Memory B cell (primary cell): ENCODE data around the gene HNRNPLL.
A peak's percentile ranks its signal among the peaks of the same experiment; 100 is the strongest.
"Not testable (repeated sequence)": the region's sequence is repeated elsewhere in the genome, so short reads cannot be mapped to it uniquely, and the experiment has no call there.

Source experiments
- ATAC-seq: fragments of 150-1000 bp; cut with Tn5 transposase; 2 replicates; pipeline ENCODE4 v1.10.0; 2021; ENCODE audit warnings: low read depth, mild to moderate bottlenecking, moderate library complexity
- DNase-seq, 2 donors: peaks; one replicate each; pipeline ENCODE4 v3.0.0; 2022; ENCODE audit warnings: low spot score in 2 of 2
- H3K27ac Mint-ChIP-seq: one replicate; pipeline ENCODE4 v1.8.0; 2022; ENCODE audit warnings: mild to moderate bottlenecking, moderate library complexity, mixed read lengths
- H3K27me3 Mint-ChIP-seq: one replicate; pipeline ENCODE4 v1.8.0; 2022; ENCODE audit warnings: mixed read lengths
- H3K36me3 Mint-ChIP-seq: one replicate; pipeline ENCODE4 v1.8.0; 2022; ENCODE audit warnings: mild to moderate bottlenecking, mixed read lengths
- H3K4me1 Mint-ChIP-seq: one replicate; pipeline ENCODE4 v1.8.0; 2022; ENCODE audit warnings: mixed read lengths
- H3K4me3 Mint-ChIP-seq: one replicate; pipeline ENCODE4 v1.8.0; 2022; ENCODE audit warnings: mild to moderate bottlenecking, moderate library complexity, mixed read lengths
- H3K9me3 Mint-ChIP-seq: one replicate; pipeline ENCODE4 v1.8.0; 2022; ENCODE audit warnings: mixed read lengths

HNRNPLL gene

GRCh38 chr2:38602732-38603401 is at the start of gene HNRNPLL:
HNRNPLL (minus strand) TSS chr2:38602928; CDS start chr2:38602626, 302 bp downstream.
- Mint-ChIP-seq H3K27me3 (peaks cover 12% of the 10 kb centered on the region), H3K4me1 (peaks cover 10% of the 10 kb centered on the region)
- peak; percentile 69 to 70 for DNase-seq

GRCh38 chr2:38650717-38651116 is 48.0 kb upstream of the HNRNPLL start:
- H3K27ac Mint-ChIP-seq: no peak overlapping the region
- no peaks in the 10 kb centered on the region for H3K36me3 Mint-ChIP-seq
- H3K4me3 Mint-ChIP-seq: no peak overlapping the region
- H3K4me1 Mint-ChIP-seq: peaks cover 12% of the 10 kb centered on the region
- peaks cover 4% of the 10 kb centered on the region for H3K27me3 Mint-ChIP-seq
- peaks cover 1% of the 10 kb centered on the region for H3K9me3 Mint-ChIP-seq
- DNase-seq (no peak), ATAC-seq (no peak)

More at GRCh38 chr2:38602732-38603401, at the start of gene HNRNPLL:
- H3K4me3 Mint-ChIP-seq: peak within 1 kb of the TSS; percentile 78
- peak within 1 kb of the TSS; percentile 38 for H3K27ac Mint-ChIP-seq
- no peaks in the 10 kb centered on the region for H3K36me3 Mint-ChIP-seq
- H3K9me3 Mint-ChIP-seq: no peaks in the 10 kb centered on the region
- ATAC-seq: peak; percentile 75

GRCh38 chr2:38650012-38650411 is 47.3 kb upstream of the HNRNPLL start:
- Mint-ChIP-seq H3K4me1 (peaks cover 12% of the 10 kb centered on the region), H3K27me3 (peaks cover 4% of the 10 kb centered on the region), H3K4me3 (no peak overlapping the region), H3K9me3 (peaks cover 1% of the 10 kb centered on the region), H3K27ac (no peak overlapping the region), H3K36me3 (no peaks in the 10 kb centered on the region)
- no peak for DNase-seq
- no peak for ATAC-seq

- peaks cover 12% of the 10 kb centered on the region for H3K4me1 Mint-ChIP-seq
- no peak for DNase-seq
- peaks cover 1% of the 10 kb centered on the region for H3K9me3 Mint-ChIP-seq
- no peak for ATAC-seq
- H3K27ac Mint-ChIP-seq: no peak overlapping the region
- peaks cover 4% of the 10 kb centered on the region for H3K27me3 Mint-ChIP-seq
- no peak overlapping the region for H3K4me3 Mint-ChIP-seq
- H3K36me3 Mint-ChIP-seq: no peaks in the 10 kb centered on the region
These were observed 46.5 kb upstream of the HNRNPLL start for GRCh38 chr2:38649176-38649728.

GRCh38 chr2:38648107-38648761 is 45.5 kb upstream of the HNRNPLL start:
- peaks cover 13% of the 10 kb centered on the region for H3K4me1 Mint-ChIP-seq

GRCh38 chr2:38643683-38644511 is 41.2 kb upstream of the HNRNPLL start:
- not testable (repeated sequence) for H3K27me3 Mint-ChIP-seq, H3K9me3 Mint-ChIP-seq, H3K27ac Mint-ChIP-seq, H3K36me3 Mint-ChIP-seq, H3K4me3 Mint-ChIP-seq, ATAC-seq, H3K4me1 Mint-ChIP-seq, DNase-seq

More at GRCh38 chr2:38648107-38648761, 45.5 kb upstream of the HNRNPLL start:
- peaks cover 4% of the 10 kb centered on the region for H3K27me3 Mint-ChIP-seq
- peaks cover 1% of the 10 kb centered on the region for H3K9me3 Mint-ChIP-seq
- H3K4me3 Mint-ChIP-seq: no peak overlapping the region
- H3K27ac Mint-ChIP-seq: no peak overlapping the region
- ATAC-seq: no peak
- no peaks in the 10 kb centered on the region for H3K36me3 Mint-ChIP-seq
- no peak for DNase-seq

GRCh38 chr2:38643021-38643671 is 40.4 kb upstream of the HNRNPLL start:
- ATAC-seq (no peak), DNase-seq (no peak)
- H3K4me3 Mint-ChIP-seq: no peak overlapping the region
- peaks cover 7% of the 10 kb centered on the region for H3K4me1 Mint-ChIP-seq
- peaks cover 1% of the 10 kb centered on the region for H3K9me3 Mint-ChIP-seq
- no peaks in the 10 kb centered on the region for H3K27me3 Mint-ChIP-seq
- no peak overlapping the region for H3K27ac Mint-ChIP-seq
- no peaks in the 10 kb centered on the region for H3K36me3 Mint-ChIP-seq

- not testable (repeated sequence) for H3K9me3 Mint-ChIP-seq
These were observed 39.8 kb upstream of the HNRNPLL start for GRCh38 chr2:38642373-38643017.

GRCh38 chr2:38636069-38636468 is 33.3 kb upstream of the HNRNPLL start:
- Mint-ChIP-seq H3K4me3 (no peak overlapping the region), H3K4me1 (peaks cover 5% of the 10 kb centered on the region), H3K9me3 (peaks cover 4% of the 10 kb centered on the region), H3K27ac (no peak overlapping the region), H3K27me3 (peaks cover 6% of the 10 kb centered on the region), H3K36me3 (no peaks in the 10 kb centered on the region)
- ATAC-seq (no peak), DNase-seq (no peak)

More at GRCh38 chr2:38642373-38643017, 39.8 kb upstream of the HNRNPLL start:
- not testable (repeated sequence) for H3K4me3 Mint-ChIP-seq, H3K4me1 Mint-ChIP-seq, H3K36me3 Mint-ChIP-seq, DNase-seq, H3K27me3 Mint-ChIP-seq, ATAC-seq, H3K27ac Mint-ChIP-seq

- Mint-ChIP-seq H3K9me3 (peaks cover 4% of the 10 kb centered on the region), H3K4me3 (no peak overlapping the region), H3K36me3 (no peaks in the 10 kb centered on the region), H3K27me3 (peaks cover 7% of the 10 kb centered on the region), H3K4me1 (peaks cover 5% of the 10 kb centered on the region), H3K27ac (no peak overlapping the region)
- no peak for DNase-seq
- no peak for ATAC-seq
These were observed 32.4 kb upstream of the HNRNPLL start for GRCh38 chr2:38635139-38635538.

GRCh38 chr2:38634684-38635083 is 32.0 kb upstream of the HNRNPLL start:
- peak; percentile 47 for ATAC-seq
- Mint-ChIP-seq H3K27me3 (peaks cover 10% of the 10 kb centered on the region), H3K36me3 (peaks cover 1% of the 10 kb centered on the region), H3K4me3 (no peak overlapping the region), H3K4me1 (peaks cover 5% of the 10 kb centered on the region), H3K27ac (no peak overlapping the region), H3K9me3 (peaks cover 6% of the 10 kb centered on the region)
- no peak for DNase-seq

GRCh38 chr2:38633895-38634294 is 31.2 kb upstream of the HNRNPLL start:
- no peak for DNase-seq
- H3K27ac Mint-ChIP-seq: no peak overlapping the region
- H3K9me3 Mint-ChIP-seq: peaks cover 6% of the 10 kb centered on the region
- no peak overlapping the region for H3K4me3 Mint-ChIP-seq
- ATAC-seq: no peak
- H3K36me3 Mint-ChIP-seq: peaks cover 1% of the 10 kb centered on the region
- H3K27me3 Mint-ChIP-seq: peaks cover 10% of the 10 kb centered on the region
- H3K4me1 Mint-ChIP-seq: peaks cover 5% of the 10 kb centered on the region

- no peak for DNase-seq
- H3K27ac Mint-ChIP-seq: no peak overlapping the region
- peaks cover 6% of the 10 kb centered on the region for H3K9me3 Mint-ChIP-seq
- no peak for ATAC-seq
- no peak overlapping the region for H3K4me3 Mint-ChIP-seq
- H3K36me3 Mint-ChIP-seq: peaks cover 1% of the 10 kb centered on the region
- H3K27me3 Mint-ChIP-seq: peaks cover 10% of the 10 kb centered on the region
- peaks cover 5% of the 10 kb centered on the region for H3K4me1 Mint-ChIP-seq
These were observed 30.3 kb upstream of the HNRNPLL start for GRCh38 chr2:38632980-38633379.
